Measurements from ENCODE around the gene LSAMP. TPM values are rescaled to one million over a fixed set of nuclear protein-coding genes. Genes with fewer than 3 reads are reported as not detected.

Gene LSAMP
- total RNA-seq, 4 donors from 2014 or later: 0.30 to 5.5 (median 1.4) TPM

- Histone ChIP-seq H3K9me3 (no peaks in the 10 kb centered on the region), H3K4me1 (peaks cover 0 to 21% (median 7%) of the 10 kb centered on the region in 3 donors), H3K4me3 (no peak overlapping the region), H3K27me3 (no peaks in the 10 kb centered on the region), H3K27ac (no peak overlapping the region), H3K36me3 (no peaks in the 10 kb centered on the region)
- no peak for DNase-seq
- WGBS, 2 donors: 56 to 78% methylated on average over 1 of the region's 1 CpG
- no peak for TF ChIP-seq POLR2A (IDR thresholded peaks at IDR 0.05)
- TF ChIP-seq, protein P1, sequence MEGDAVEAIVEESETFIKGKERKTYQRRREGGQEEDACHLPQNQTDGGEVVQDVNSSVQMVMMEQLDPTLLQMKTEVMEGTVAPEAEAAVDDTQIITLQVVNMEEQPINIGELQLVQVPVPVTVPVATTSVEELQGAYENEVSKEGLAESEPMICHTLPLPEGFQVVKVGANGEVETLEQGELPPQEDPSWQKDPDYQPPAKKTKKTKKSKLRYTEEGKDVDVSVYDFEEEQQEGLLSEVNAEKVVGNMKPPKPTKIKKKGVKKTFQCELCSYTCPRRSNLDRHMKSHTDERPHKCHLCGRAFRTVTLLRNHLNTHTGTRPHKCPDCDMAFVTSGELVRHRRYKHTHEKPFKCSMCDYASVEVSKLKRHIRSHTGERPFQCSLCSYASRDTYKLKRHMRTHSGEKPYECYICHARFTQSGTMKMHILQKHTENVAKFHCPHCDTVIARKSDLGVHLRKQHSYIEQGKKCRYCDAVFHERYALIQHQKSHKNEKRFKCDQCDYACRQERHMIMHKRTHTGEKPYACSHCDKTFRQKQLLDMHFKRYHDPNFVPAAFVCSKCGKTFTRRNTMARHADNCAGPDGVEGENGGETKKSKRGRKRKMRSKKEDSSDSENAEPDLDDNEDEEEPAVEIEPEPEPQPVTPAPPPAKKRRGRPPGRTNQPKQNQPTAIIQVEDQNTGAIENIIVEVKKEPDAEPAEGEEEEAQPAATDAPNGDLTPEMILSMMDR (IDR thresholded peaks at IDR 0.05): no peak
- intact Hi-C loops (cut with DNase I): no loop called here
Measured at GRCh38 chr3:115975796-115976195, 469.5 kb downstream of the LSAMP start.

DNA sequence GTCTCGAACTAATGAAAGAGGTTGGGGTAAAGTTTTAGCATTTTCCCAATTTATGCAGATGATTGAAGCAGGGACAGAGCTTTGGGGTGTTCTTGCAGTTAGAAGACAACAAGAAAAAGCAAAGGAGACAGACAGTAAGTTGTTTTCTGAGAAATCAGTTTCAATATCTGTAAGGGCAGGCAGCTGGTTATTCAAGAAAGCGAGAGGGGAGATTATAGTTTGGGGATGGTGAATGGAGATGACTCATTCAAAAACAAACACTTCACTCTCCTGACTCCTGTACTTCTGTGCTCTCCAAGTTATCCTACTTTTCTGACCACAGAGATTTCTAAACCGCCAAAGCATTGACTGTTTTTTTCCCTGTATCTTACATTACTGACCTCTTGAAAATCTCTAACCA is 469.9 kb downstream of the LSAMP start:
- WGBS, 2 donors: 27 to 45% methylated on average over 3 of the region's 3 CpGs
- Histone ChIP-seq H3K36me3 (no peaks in the 10 kb centered on the region), H3K4me1 (peaks cover 0 to 25% (median 10%) of the 10 kb centered on the region in 3 donors), H3K4me3 (no peak overlapping the region), H3K27ac (no peak overlapping the region), H3K27me3 (no peaks in the 10 kb centered on the region), H3K9me3 (no peaks in the 10 kb centered on the region)
- no peak for TF ChIP-seq POLR2A (IDR thresholded peaks at IDR 0.05)
- TF ChIP-seq, protein P1 (IDR thresholded peaks at IDR 0.05): no peak
- no peak for DNase-seq
- intact Hi-C loops (cut with DNase I): no loop called here

GRCh38 chr3:115974940-115975339 is 470.3 kb downstream of the LSAMP start:
- no peak for DNase-seq
- Histone ChIP-seq H3K36me3 (no peaks in the 10 kb centered on the region), H3K4me3 (no peak overlapping the region), H3K27me3 (no peaks in the 10 kb centered on the region), H3K9me3 (no peaks in the 10 kb centered on the region), H3K4me1 (peaks cover 0 to 25% (median 10%) of the 10 kb centered on the region in 3 donors), H3K27ac (no peak overlapping the region)
- intact Hi-C loops (cut with DNase I): no loop called here
- TF ChIP-seq, protein P1 (IDR thresholded peaks at IDR 0.05): no peak
- TF ChIP-seq POLR2A (IDR thresholded peaks at IDR 0.05): no peak

- no peak overlapping the region for H3K27ac ChIP-seq
- no peaks in the 10 kb centered on the region for H3K27me3 ChIP-seq
- intact Hi-C loops (cut with DNase I): no loop called here
- WGBS, 2 donors: 87 to 95% methylated on average over 4 of the region's 4 CpGs
- DNase-seq: no peak
- H3K9me3 ChIP-seq: no peaks in the 10 kb centered on the region
- no peaks in the 10 kb centered on the region for H3K36me3 ChIP-seq
- no peak for TF ChIP-seq POLR2A (IDR thresholded peaks at IDR 0.05)
- TF ChIP-seq, protein P1 (IDR thresholded peaks at IDR 0.05): no peak
- H3K4me3 ChIP-seq: no peak overlapping the region
- peaks cover 0 to 12% (median 10%) of the 10 kb centered on the region in 3 donors for H3K4me1 ChIP-seq
Measured at GRCh38 chr3:115968871-115969270, 476.4 kb downstream of the LSAMP start.

DNA sequence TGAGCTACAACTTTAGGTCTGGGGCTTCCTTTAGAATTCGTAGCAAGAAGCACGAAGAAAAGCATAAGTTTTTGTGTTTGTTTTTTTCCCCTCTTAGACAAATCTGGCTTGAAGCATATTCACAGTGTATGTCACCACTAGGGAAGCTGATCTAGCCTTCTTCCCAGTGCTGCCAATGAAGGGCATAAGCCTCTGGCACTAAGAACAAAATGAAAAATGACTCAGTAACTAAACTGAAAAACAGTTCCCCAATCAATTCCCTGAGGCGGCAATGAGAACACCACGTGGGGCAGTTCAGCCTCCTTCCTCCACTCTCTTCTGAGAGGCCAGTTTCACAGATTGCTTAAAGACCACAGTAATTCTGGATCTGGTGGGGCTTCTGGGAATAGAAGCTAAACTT is 483.9 kb downstream of the LSAMP start:
- no peak for DNase-seq
- no peaks in the 10 kb centered on the region for H3K9me3 ChIP-seq
- H3K27ac ChIP-seq: no peak overlapping the region
- TF ChIP-seq, protein P1 (IDR thresholded peaks at IDR 0.05): peak in 1 of 6 experiments; percentile 6
- no peak for TF ChIP-seq POLR2A (IDR thresholded peaks at IDR 0.05)
- no peaks in the 10 kb centered on the region for H3K36me3 ChIP-seq
- H3K4me1 ChIP-seq: peaks cover 0 to 11% (median 0%) of the 10 kb centered on the region in 3 donors
- no peak overlapping the region for H3K4me3 ChIP-seq
- no peaks in the 10 kb centered on the region for H3K27me3 ChIP-seq
- intact Hi-C loops (cut with DNase I): no loop called here
- whole genome bisulfite sequencing, 2 donors: 12 to 43% methylated on average over 4 of the region's 4 CpGs

All from esophagus squamous epithelium (tissue), 5 donors.